WI38 (cell line): ENCODE data around the gene KHK.

Experiments used
- H3K4me3 ChIP-seq: 2 replicates; pipeline ENCODE4 v1.5.1; 2011; ENCODE audit warnings: low read depth, mild to moderate bottlenecking, control low read depth, low read length
- CTCF ChIP-seq: IDR thresholded peaks from 2 replicates; pipeline ENCODE4 v1.5.1; 2012; ENCODE audit warnings: low read depth, mild to moderate bottlenecking, control low read depth, low read length

KHK gene

DNA sequence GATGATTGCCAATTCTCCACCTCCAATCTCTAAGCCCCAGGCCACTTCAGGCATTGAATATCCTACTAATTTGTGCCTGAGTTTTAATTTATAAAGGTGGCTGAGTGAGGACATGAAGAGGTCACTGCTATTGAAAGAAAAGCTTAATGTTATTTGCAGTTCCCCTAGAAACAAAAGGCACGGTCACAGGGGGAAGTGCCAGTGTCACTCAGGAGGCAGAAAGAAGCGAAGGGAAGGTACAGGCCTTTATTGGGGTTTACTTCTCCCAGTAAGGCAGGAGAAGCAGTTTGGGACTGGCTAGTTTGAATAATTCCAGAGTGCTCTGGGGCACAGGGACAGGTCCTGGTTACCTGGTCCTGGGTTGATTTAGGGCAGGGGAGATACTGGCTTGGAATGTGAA lies 35.3 kb downstream of the KHK start:
- no peak for TF ChIP-seq CTCF
- no peak overlapping the region for H3K4me3 ChIP-seq

DNA sequence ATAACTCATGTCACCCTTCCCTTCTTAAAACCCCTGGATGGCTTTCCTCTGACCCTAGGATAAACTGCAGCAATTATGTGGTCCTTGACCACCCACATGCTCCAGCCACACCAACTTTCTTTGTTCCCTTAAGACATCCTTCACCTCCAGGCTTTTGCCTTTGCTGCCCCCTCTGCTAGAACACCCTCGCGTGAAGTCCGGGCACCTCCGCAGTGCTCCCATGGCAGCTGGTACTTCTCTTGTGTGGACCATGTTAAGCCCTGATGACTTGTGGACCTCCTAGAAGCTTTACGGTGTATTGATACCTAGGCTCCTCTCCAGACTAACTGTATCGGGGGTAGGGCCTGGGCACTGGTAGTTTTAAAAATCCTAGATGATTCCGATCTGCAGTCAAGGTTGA lies 36.2 kb downstream of the KHK start:
- no peak for TF ChIP-seq CTCF
- H3K4me3 ChIP-seq = no peak overlapping the region

- H3K4me3 ChIP-seq = peak within 1 kb of the TSS; percentile 53
- TF ChIP-seq CTCF = no peak
Observed at GRCh38 chr2:27123302-27124150, 37.0 kb downstream of the KHK start, which contains the start of gene ABHD1. Gene ABHD1 (plus strand): TSS chr2:27123815. CDS start chr2:27123949, 134 bp downstream.

GRCh38 chr2:27125104-27125503 lies 38.5 kb downstream of the KHK start:
- no peak for TF ChIP-seq CTCF
- no peak overlapping the region for H3K4me3 ChIP-seq

- H3K4me3 ChIP-seq = no peak overlapping the region
- no peak for TF ChIP-seq CTCF
Observed at GRCh38 chr2:27126252-27126710, 39.7 kb downstream of the KHK start.

DNA sequence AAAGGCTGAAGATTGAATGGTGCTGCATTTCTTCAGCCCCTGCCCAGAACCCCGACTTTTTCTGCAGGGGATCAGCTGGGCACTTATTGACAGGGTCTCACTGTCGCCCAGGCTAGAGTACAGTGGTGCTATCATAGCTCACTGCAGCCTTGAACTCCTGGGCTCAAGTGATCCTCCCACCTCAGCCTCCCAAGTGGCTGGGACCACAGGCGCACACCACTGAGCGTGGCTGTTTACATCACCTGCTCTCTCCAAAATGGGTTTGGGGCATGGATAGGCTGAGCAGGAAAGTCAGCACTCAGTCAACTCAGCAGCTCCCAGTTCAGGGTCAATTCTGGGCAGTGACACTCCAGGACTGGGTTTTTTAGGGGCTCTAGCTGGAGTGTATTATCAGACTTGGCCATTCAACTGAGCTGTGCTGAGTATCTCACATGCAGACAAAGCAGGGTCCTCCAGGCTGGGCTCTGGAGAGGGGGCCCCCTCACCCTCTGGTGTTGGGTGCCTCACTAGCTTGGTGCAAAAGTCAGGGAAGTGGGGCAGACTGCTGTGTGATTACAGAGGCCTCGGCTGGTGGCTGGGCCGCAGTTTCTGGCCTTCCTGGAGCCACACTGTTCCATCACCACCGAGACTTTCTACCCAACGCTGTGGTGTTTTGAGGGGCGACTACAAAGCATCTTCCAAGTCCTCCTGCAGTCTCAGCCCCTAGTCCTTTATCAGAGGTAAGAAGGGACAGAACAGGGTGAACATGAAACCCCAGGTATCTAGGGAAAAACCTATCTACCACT lies 41.5 kb downstream of the KHK start:
- H3K4me3 ChIP-seq = no peak overlapping the region
- TF ChIP-seq CTCF = no peak
